ENCODE results near the gene PRR3. TPM values are rescaled to one million over a fixed set of nuclear protein-coding genes. Genes with fewer than 3 reads are reported as not detected.
"Not testable (repeated sequence)": the region's sequence is repeated elsewhere in the genome, so short reads cannot be mapped to it uniquely, and the experiment has no call there.

PRR3 gene
- polyA plus RNA-seq, 3 donors = 29.2 to 37.4 (median 35.4) TPM

- not testable (repeated sequence) for DNase-seq
Observed at GRCh38 chr6:30529349-30529875, 27.7 kb upstream of the PRR3 start.

GRCh38 chr6:30530014-30530413 is 27.1 kb upstream of the PRR3 start:
- DNase-seq = no peak

GRCh38 chr6:30533460-30534294 is 23.4 kb upstream of the PRR3 start:
- no peak for DNase-seq

GRCh38 chr6:30537931-30538330 is 19.2 kb upstream of the PRR3 start:
- no peak for DNase-seq

- peak; percentile 81 for DNase-seq
Observed at GRCh38 chr6:30541515-30542403, 15.3 kb upstream of the PRR3 start.

GRCh38 chr6:30542404-30542725 is 14.7 kb upstream of the PRR3 start:
- DNase-seq = no peak

GRCh38 chr6:30542915-30543314 is 14.2 kb upstream of the PRR3 start:
- no peak for DNase-seq

- no peak for DNase-seq
Observed at GRCh38 chr6:30543821-30544220, 13.3 kb upstream of the PRR3 start.

GRCh38 chr6:30544666-30545272 is 12.3 kb upstream of the PRR3 start:
- DNase-seq = peak; percentile 38

- DNase-seq = no peak
Observed at GRCh38 chr6:30547454-30547853, 9.6 kb upstream of the PRR3 start.

- DNase-seq = no peak
Observed at GRCh38 chr6:30548375-30548774, 8.7 kb upstream of the PRR3 start.

- DNase-seq = no peak
Observed at GRCh38 chr6:30554404-30554803, 2.7 kb upstream of the PRR3 start.

- peak; percentile 64 for DNase-seq
Observed at GRCh38 chr6:30554962-30555815, 1.9 kb upstream of the PRR3 start.

GRCh38 chr6:30555816-30556065 is 1.4 kb upstream of the PRR3 start:
- no peak for DNase-seq

GRCh38 chr6:30556066-30556905 is 809 bp upstream of the PRR3 start, which contains the start of gene GNL1:
Gene GNL1 (minus strand): TSS chr6:30556489. CDS start chr6:30556203, 286 bp downstream.
- peak; percentile 93 for DNase-seq

- DNase-seq = no peak
Observed at GRCh38 chr6:30557683-30557981, 537 bp downstream of the PRR3 start.

- DNase-seq = no peak
Observed at GRCh38 chr6:30560930-30561329, 3.8 kb downstream of the PRR3 start.

- DNase-seq = no peak
Observed at GRCh38 chr6:30562470-30563425, 5.7 kb downstream of the PRR3 start.

GRCh38 chr6:30564114-30564513 is 7.0 kb downstream of the PRR3 start:
- no peak for DNase-seq

GRCh38 chr6:30565772-30566171 is 8.7 kb downstream of the PRR3 start:
- no peak for DNase-seq
